PFSK-1 (cell line): ENCODE results near the gene EGFLAM.

Source experiments
- POLR2AphosphoS5 ChIP-seq: IDR thresholded peaks from 2 replicates; pipeline ENCODE4 v1.6.1; 2012; ENCODE audit warnings: low read depth, mild to moderate bottlenecking, control low read depth, low read length, moderate library complexity
- TAF1 ChIP-seq: IDR thresholded peaks from 2 replicates; pipeline ENCODE4 v1.6.1; 2012; ENCODE audit warnings: low read length, control low read depth, borderline replicate concordance; ENCODE audit not compliant: insufficient read depth
- TF ChIP-seq, protein P1 (sequence below), 2 experiments: IDR thresholded peaks; 2 replicates each; pipeline versions ENCODE4 v1.6.1 to v1.8.0; 2011 to 2012; ENCODE audit warnings: low read depth in 2 of 2, low read length in 2 of 2, control low read depth in 1 of 2, inconsistent platforms in 1 of 2, mild to moderate bottlenecking in 1 of 2, moderate library complexity in 1 of 2; ENCODE audit not compliant: insufficient read depth in 1 of 2

DNA sequence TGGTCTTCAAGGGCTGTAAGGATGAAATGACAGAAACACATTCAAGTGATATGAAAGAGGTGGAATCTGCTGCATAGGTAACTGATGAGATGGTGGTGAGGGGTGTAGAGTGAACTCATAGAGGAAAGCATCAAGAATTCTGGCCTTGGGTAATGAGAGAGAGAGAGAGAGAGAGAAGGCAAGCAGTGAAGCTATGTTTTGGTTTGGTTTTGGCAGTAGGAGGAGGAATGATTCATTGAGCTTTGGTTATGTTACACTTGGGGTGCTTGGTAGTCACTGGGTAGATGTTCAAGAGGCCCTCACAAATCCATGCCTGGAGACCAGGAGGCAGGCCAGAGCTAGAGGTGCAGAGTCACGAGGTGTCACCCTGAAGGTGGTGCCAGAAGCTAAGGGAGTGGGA lies 89.5 kb downstream of the EGFLAM start:
- TF ChIP-seq, protein P1, sequence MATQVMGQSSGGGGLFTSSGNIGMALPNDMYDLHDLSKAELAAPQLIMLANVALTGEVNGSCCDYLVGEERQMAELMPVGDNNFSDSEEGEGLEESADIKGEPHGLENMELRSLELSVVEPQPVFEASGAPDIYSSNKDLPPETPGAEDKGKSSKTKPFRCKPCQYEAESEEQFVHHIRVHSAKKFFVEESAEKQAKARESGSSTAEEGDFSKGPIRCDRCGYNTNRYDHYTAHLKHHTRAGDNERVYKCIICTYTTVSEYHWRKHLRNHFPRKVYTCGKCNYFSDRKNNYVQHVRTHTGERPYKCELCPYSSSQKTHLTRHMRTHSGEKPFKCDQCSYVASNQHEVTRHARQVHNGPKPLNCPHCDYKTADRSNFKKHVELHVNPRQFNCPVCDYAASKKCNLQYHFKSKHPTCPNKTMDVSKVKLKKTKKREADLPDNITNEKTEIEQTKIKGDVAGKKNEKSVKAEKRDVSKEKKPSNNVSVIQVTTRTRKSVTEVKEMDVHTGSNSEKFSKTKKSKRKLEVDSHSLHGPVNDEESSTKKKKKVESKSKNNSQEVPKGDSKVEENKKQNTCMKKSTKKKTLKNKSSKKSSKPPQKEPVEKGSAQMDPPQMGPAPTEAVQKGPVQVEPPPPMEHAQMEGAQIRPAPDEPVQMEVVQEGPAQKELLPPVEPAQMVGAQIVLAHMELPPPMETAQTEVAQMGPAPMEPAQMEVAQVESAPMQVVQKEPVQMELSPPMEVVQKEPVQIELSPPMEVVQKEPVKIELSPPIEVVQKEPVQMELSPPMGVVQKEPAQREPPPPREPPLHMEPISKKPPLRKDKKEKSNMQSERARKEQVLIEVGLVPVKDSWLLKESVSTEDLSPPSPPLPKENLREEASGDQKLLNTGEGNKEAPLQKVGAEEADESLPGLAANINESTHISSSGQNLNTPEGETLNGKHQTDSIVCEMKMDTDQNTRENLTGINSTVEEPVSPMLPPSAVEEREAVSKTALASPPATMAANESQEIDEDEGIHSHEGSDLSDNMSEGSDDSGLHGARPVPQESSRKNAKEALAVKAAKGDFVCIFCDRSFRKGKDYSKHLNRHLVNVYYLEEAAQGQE (IDR thresholded peaks at IDR 0.05; ENCODE audit: insufficient read depth in 1 of 2, low read depth in 2 of 2, low read length in 2 of 2) = no peak
- no peak for TF ChIP-seq POLR2AphosphoS5
- no peak for TF ChIP-seq TAF1
